Ecto neural progenitor cell (in vitro differentiated cells): ENCODE data around the gene ATP1B1.
"Not testable (repeated sequence)": the region's sequence is repeated elsewhere in the genome, so short reads cannot be mapped to it uniquely, and the experiment has no call there.

ENCODE experiments used
- DNase-seq: peaks from one replicate; pipeline ENCODE4 v3.0.0-alpha.2; 2018; ENCODE audit warnings: low spot score

Gene ATP1B1

GRCh38 chr1:169115891-169116585, 9.5 kb downstream of the ATP1B1 start:
- no peak for DNase-seq

GRCh38 chr1:169117014-169117413, 10.5 kb downstream of the ATP1B1 start:
- DNase-seq: no peak

GRCh38 chr1:169117599-169117998, 11.1 kb downstream of the ATP1B1 start:
- no peak for DNase-seq

GRCh38 chr1:169118227-169118626, 11.7 kb downstream of the ATP1B1 start:
- no peak for DNase-seq

GRCh38 chr1:169119405-169119804, 12.9 kb downstream of the ATP1B1 start:
- no peak for DNase-seq

GRCh38 chr1:169120066-169120465, 13.6 kb downstream of the ATP1B1 start:
- DNase-seq: no peak

- no peak for DNase-seq
Measured at GRCh38 chr1:169121146-169121923, 14.8 kb downstream of the ATP1B1 start.

- no peak for DNase-seq
Measured at GRCh38 chr1:169122976-169123375, 16.5 kb downstream of the ATP1B1 start.

GRCh38 chr1:169124459-169124858, 18.0 kb downstream of the ATP1B1 start:
- no peak for DNase-seq

- DNase-seq: not testable (repeated sequence)
Measured at GRCh38 chr1:169125597-169125996, 19.1 kb downstream of the ATP1B1 start.

GRCh38 chr1:169126335-169126734, 19.8 kb downstream of the ATP1B1 start:
- DNase-seq: no peak

- DNase-seq: no peak
Measured at GRCh38 chr1:169127305-169127704, 20.8 kb downstream of the ATP1B1 start.

- DNase-seq: no peak
Measured at GRCh38 chr1:169128562-169128961, 22.1 kb downstream of the ATP1B1 start.

GRCh38 chr1:169129109-169129784, 22.8 kb downstream of the ATP1B1 start:
- DNase-seq: no peak

GRCh38 chr1:169130683-169131082, 24.2 kb downstream of the ATP1B1 start:
- DNase-seq: no peak

- no peak for DNase-seq
Measured at GRCh38 chr1:169132512-169133227, 26.2 kb downstream of the ATP1B1 start.

- no peak for DNase-seq
Measured at GRCh38 chr1:169133228-169133576, 26.7 kb downstream of the ATP1B1 start.

GRCh38 chr1:169133801-169134502, 27.5 kb downstream of the ATP1B1 start:
- DNase-seq: no peak

- no peak for DNase-seq
Measured at GRCh38 chr1:169137357-169137756, 30.9 kb downstream of the ATP1B1 start.

- DNase-seq: no peak
Measured at GRCh38 chr1:169138866-169139670, 32.6 kb downstream of the ATP1B1 start.

- no peak for DNase-seq
Measured at GRCh38 chr1:169141356-169141755, 34.9 kb downstream of the ATP1B1 start.
